ENCODE data around the gene UCMA. TPM values are rescaled to one million over a fixed set of nuclear protein-coding genes. Genes with fewer than 3 reads are reported as not detected.
"Not testable (repeated sequence)": the region's sequence is repeated elsewhere in the genome, so short reads cannot be mapped to it uniquely, and the experiment has no call there.

Gene UCMA
- total RNA-seq, 1 experiment from 2014 or later, result not detected

DNA sequence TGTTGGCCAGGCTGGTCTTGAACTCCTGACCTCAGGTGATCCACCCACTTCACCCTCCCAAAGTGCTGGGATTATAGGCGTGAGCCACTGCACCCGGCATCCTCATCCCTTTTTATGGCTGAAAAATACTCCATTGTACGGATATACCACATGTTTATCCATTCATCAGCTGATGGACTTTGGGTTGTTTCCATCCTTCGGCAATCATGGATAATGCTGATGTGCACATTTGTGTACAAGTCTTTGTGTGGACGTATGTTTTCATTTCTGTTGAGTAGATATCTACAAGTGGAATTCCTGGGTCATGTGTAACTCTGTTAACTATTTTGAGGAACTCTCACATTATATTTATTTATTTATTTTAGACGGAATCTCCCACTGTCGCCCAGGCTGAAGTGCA lies 5.7 kb upstream of the UCMA start:
- POLR2A ChIA-PET, result no interaction called here
- DNase-seq (ENCODE audit: unreplicated experiment), result no peak
- Mint-ChIP-seq H3K4me3 (ENCODE audit: unreplicated experiment) (no peak overlapping the region), H3K4me1 (ENCODE audit: insufficient read depth, unreplicated experiment) (no peaks in the 10 kb centered on the region), H3K36me3 (ENCODE audit: insufficient read depth, unreplicated experiment) (peaks cover 6% of the 10 kb centered on the region), H3K27ac (ENCODE audit: low read depth, unreplicated experiment) (no peak overlapping the region), H3K27me3 (ENCODE audit: insufficient read depth, unreplicated experiment) (no peaks in the 10 kb centered on the region), H3K9me3 (ENCODE audit: unreplicated experiment) (no peaks in the 10 kb centered on the region)
- no peak for TF ChIP-seq CTCF (IDR thresholded peaks at IDR 0.05; ENCODE audit: unreplicated experiment)
- no TSS peak for BruUV-seq (replicated peaks)
- intact Hi-C loops (cut with micrococcal nuclease), result no loop called here
- CTCF ChIA-PET, result no interaction called here

DNA sequence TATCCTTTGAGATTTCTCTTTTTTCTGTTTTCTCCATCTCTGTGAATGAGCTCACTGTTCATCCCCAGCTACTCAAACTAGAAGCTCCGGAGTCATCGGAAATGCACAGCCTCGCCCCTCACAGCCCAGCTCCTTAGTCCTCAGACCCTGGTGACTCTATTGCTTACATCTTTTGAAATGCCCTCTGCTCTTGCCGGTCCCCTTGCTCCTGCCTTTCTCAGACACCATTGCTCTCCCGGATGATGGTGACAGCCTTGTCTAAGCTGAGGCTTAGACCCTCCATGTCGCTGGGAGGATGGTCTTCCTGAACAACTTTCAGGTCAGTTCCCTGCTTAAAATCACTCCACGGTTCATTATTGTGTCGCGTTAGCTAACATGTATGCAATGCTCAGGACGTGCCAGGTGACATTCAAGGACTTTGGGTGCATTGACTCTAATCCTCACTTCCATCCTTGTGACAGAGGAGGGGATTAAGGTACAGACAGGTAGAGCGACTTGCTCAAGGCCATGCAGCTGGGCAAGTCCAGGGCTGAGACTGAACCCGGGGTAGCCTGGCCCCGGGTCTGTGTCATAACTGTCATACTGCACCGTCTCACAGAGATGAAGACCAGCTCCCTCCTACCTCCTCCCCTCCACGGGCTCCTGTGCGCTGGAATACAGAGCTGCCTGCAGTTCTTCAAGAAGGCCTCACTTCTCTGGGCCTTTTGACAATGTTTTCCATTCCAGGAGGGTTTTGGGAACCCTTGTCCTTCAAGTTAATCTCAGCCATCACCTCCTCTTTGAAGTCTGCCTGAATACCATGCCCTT lies 4.3 kb upstream of the UCMA start:
- no peaks in the 10 kb centered on the region for H3K27me3 Mint-ChIP-seq (ENCODE audit: insufficient read depth, unreplicated experiment)
- no peaks in the 10 kb centered on the region for H3K4me1 Mint-ChIP-seq (ENCODE audit: insufficient read depth, unreplicated experiment)
- DNase-seq (ENCODE audit: unreplicated experiment), result no peak
- H3K36me3 Mint-ChIP-seq (ENCODE audit: insufficient read depth, unreplicated experiment), result peaks cover 6% of the 10 kb centered on the region
- intact Hi-C loops (cut with micrococcal nuclease), result no loop called here
- H3K9me3 Mint-ChIP-seq (ENCODE audit: unreplicated experiment), result no peaks in the 10 kb centered on the region
- BruUV-seq (replicated peaks), result no TSS peak
- POLR2A ChIA-PET, result no interaction called here
- TF ChIP-seq CTCF (IDR thresholded peaks at IDR 0.05; ENCODE audit: unreplicated experiment), result no peak
- H3K27ac Mint-ChIP-seq (ENCODE audit: low read depth, unreplicated experiment), result no peak overlapping the region
- CTCF ChIA-PET, result interaction anchor here (1.0 kb wide), 1 partner anchor 29 kb away, joined by 3 read pairs; no protein-coding TSS in a partner anchor
- no peak overlapping the region for H3K4me3 Mint-ChIP-seq (ENCODE audit: unreplicated experiment)

DNA sequence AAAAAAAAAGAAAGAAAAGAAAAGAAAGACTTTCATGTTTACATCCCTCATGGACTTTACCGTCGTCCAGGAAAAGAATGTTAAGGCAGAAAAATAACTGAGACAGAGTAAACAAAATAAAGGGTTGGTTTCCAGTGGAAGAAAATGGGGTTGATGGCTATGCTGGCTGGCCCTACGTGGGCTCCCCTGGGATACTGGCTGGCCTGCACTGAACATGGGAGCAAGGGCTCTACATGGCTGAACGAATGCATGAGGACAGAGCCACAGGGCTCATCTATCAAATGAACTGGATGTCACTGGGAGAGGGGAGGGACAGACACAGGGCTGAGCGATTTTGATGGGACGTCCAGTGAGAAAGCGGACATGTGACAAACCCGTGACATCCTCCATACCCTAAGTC lies 2.5 kb upstream of the UCMA start:
- Mint-ChIP-seq H3K27ac (ENCODE audit: low read depth, unreplicated experiment) (no peak overlapping the region), H3K4me3 (ENCODE audit: unreplicated experiment) (no peak overlapping the region), H3K36me3 (ENCODE audit: insufficient read depth, unreplicated experiment) (peaks cover 6% of the 10 kb centered on the region), H3K4me1 (ENCODE audit: insufficient read depth, unreplicated experiment) (no peaks in the 10 kb centered on the region), H3K27me3 (ENCODE audit: insufficient read depth, unreplicated experiment) (no peaks in the 10 kb centered on the region), H3K9me3 (ENCODE audit: unreplicated experiment) (no peaks in the 10 kb centered on the region)
- ChIA-PET CTCF (no interaction called here), POLR2A (no interaction called here)
- no peak for DNase-seq (ENCODE audit: unreplicated experiment)
- no TSS peak for BruUV-seq (replicated peaks)
- intact Hi-C loops (cut with micrococcal nuclease), result no loop called here
- TF ChIP-seq CTCF (IDR thresholded peaks at IDR 0.05; ENCODE audit: unreplicated experiment), result no peak

DNA sequence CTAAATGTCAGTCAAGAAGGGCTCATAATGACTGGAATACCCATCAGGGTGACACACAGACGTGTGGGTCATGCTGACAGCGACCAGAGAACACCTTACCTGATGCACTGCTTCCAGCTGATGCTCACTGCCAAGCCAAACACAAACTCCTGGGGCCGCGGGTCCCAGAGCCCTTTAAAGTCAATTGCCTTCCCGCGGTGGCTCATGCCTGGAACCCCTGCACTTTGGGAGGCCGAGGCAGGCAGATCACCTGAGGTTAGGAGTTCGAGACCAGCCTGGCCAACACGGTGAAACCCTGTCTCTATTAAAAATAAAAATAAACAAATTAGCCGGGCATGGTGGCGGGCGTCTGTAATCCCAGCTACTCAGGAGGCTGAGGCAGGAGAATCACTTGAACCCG lies 562 bp upstream of the UCMA start:
- H3K4me3 Mint-ChIP-seq (ENCODE audit: unreplicated experiment); POLR2A ChIA-PET; H3K9me3 Mint-ChIP-seq (ENCODE audit: unreplicated experiment); H3K27ac Mint-ChIP-seq (ENCODE audit: low read depth, unreplicated experiment); DNase-seq (ENCODE audit: unreplicated experiment); H3K4me1 Mint-ChIP-seq (ENCODE audit: insufficient read depth, unreplicated experiment); H3K27me3 Mint-ChIP-seq (ENCODE audit: insufficient read depth, unreplicated experiment); BruUV-seq (replicated peaks); H3K36me3 Mint-ChIP-seq (ENCODE audit: insufficient read depth, unreplicated experiment); intact Hi-C loops (cut with micrococcal nuclease); CTCF ChIA-PET: not testable (repeated sequence)

All from MCF 10A (cell line).